WTC11 (cell line): ENCODE measurements around the gene EFHD1.
"Not testable (repeated sequence)": the region's sequence is repeated elsewhere in the genome, so short reads cannot be mapped to it uniquely, and the experiment has no call there.

ENCODE experiments used
- CREB1 ChIP-seq: sonication (generic); formaldehyde crosslinking; IDR thresholded peaks from 2 replicates; pipeline ENCODE4 v1.8.0; 2023; ENCODE audit warnings: mild to moderate bottlenecking, missing genetic modification reagents
- CREM ChIP-seq: sonication (generic); formaldehyde crosslinking; IDR thresholded peaks from 2 replicates; pipeline ENCODE4 v1.8.1; 2022; ENCODE audit warnings: mild to moderate bottlenecking, missing genetic modification reagents, moderate library complexity
- ESRRA ChIP-seq: sonication (generic); formaldehyde crosslinking; IDR thresholded peaks from 2 replicates; pipeline ENCODE4 v1.8.1; 2022; ENCODE audit warnings: mild to moderate bottlenecking, missing genetic modification reagents, borderline replicate concordance
- ETV6 ChIP-seq: sonication (generic); formaldehyde crosslinking; IDR thresholded peaks from 2 replicates; pipeline ENCODE4 v1.8.1; 2022; ENCODE audit warnings: mild to moderate bottlenecking, missing genetic modification reagents
- SP1 ChIP-seq: sonication (generic); formaldehyde crosslinking; conservative IDR thresholded peaks from 2 replicates; pipeline ENCODE4 v1.8.1; 2022; ENCODE audit warnings: missing genetic modification reagents
- TCF7 ChIP-seq: sonication (generic); formaldehyde crosslinking; IDR thresholded peaks from 2 replicates; pipeline ENCODE4 v1.8.0; 2022; ENCODE audit warnings: mild to moderate bottlenecking, low read depth, missing genetic modification reagents, moderate library complexity
- ZBTB21 ChIP-seq: sonication (generic); formaldehyde crosslinking; IDR thresholded peaks from 2 replicates; pipeline ENCODE4 v1.8.1; 2023; ENCODE audit warnings: mild to moderate bottlenecking, missing genetic modification reagents, borderline replicate concordance
- ZNF671 ChIP-seq: fragments of 250-450 bp; sonication (Bioruptor Pico); IDR thresholded peaks from 2 replicates; pipeline ENCODE4 v1.8.0; 2021; ENCODE audit warnings: mild to moderate bottlenecking
- TF ChIP-seq, protein P1 (sequence below): fragments of 200-600 bp; IDR thresholded peaks from 2 replicates; pipeline ENCODE4 v1.8.0; 2022; ENCODE audit warnings: antibody characterized with exemption
- TF ChIP-seq, protein P2 (sequence below): sonication (generic); formaldehyde crosslinking; IDR thresholded peaks from 2 replicates; pipeline ENCODE4 v1.8.0; 2023; ENCODE audit warnings: mild to moderate bottlenecking, missing genetic modification reagents
- TF ChIP-seq, protein P3 (sequence below): sonication (generic); formaldehyde crosslinking; IDR thresholded peaks from 2 replicates; pipeline ENCODE4 v1.8.0; 2023; ENCODE audit warnings: missing genetic modification reagents
- TF ChIP-seq, protein P4 (sequence below): sonication (generic); formaldehyde crosslinking; IDR thresholded peaks from 2 replicates; pipeline ENCODE4 v1.8.0; 2022; ENCODE audit warnings: mild to moderate bottlenecking, missing genetic modification reagents
- TF ChIP-seq, protein P5 (sequence below): sonication (generic); formaldehyde crosslinking; IDR thresholded peaks from 2 replicates; pipeline ENCODE4 v1.8.1; 2022; ENCODE audit warnings: missing genetic modification reagents, borderline replicate concordance
- TF ChIP-seq, protein P6 (sequence below): sonication (generic); formaldehyde crosslinking; IDR thresholded peaks from 2 replicates; pipeline ENCODE4 v1.8.0; 2022; ENCODE audit warnings: mild to moderate bottlenecking, missing genetic modification reagents

DNA sequence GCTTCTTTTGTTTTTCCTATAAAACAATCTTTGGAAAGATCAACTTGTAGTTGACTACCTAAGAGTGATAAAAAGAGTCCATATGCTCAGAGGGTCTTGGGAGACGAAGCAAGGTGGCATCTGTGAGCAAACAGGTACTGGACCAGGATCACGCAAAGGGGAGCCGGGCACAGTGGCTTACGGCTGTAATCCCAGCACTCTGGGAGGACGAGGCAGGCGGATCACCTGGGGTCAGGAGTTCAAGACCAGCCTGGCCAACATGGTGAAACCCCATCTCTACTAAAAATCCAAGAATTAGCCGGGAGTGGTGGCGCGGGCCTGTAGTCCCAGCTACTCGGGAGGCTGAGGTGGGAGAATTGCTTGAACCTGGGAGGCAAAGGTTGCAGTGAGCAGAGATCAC is 2.0 kb downstream of the EFHD1 start:
- TF ChIP-seq, protein P1, sequence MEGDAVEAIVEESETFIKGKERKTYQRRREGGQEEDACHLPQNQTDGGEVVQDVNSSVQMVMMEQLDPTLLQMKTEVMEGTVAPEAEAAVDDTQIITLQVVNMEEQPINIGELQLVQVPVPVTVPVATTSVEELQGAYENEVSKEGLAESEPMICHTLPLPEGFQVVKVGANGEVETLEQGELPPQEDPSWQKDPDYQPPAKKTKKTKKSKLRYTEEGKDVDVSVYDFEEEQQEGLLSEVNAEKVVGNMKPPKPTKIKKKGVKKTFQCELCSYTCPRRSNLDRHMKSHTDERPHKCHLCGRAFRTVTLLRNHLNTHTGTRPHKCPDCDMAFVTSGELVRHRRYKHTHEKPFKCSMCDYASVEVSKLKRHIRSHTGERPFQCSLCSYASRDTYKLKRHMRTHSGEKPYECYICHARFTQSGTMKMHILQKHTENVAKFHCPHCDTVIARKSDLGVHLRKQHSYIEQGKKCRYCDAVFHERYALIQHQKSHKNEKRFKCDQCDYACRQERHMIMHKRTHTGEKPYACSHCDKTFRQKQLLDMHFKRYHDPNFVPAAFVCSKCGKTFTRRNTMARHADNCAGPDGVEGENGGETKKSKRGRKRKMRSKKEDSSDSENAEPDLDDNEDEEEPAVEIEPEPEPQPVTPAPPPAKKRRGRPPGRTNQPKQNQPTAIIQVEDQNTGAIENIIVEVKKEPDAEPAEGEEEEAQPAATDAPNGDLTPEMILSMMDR, result not testable (repeated sequence)
- TF ChIP-seq CREM; TCF7; ZBTB21 (CRISPR knock-in tag); SP1; ETV6; CREB1; ZNF671 (CRISPR knock-in tag); ESRRA: not testable (repeated sequence)
- TF ChIP-seq, protein P2, sequence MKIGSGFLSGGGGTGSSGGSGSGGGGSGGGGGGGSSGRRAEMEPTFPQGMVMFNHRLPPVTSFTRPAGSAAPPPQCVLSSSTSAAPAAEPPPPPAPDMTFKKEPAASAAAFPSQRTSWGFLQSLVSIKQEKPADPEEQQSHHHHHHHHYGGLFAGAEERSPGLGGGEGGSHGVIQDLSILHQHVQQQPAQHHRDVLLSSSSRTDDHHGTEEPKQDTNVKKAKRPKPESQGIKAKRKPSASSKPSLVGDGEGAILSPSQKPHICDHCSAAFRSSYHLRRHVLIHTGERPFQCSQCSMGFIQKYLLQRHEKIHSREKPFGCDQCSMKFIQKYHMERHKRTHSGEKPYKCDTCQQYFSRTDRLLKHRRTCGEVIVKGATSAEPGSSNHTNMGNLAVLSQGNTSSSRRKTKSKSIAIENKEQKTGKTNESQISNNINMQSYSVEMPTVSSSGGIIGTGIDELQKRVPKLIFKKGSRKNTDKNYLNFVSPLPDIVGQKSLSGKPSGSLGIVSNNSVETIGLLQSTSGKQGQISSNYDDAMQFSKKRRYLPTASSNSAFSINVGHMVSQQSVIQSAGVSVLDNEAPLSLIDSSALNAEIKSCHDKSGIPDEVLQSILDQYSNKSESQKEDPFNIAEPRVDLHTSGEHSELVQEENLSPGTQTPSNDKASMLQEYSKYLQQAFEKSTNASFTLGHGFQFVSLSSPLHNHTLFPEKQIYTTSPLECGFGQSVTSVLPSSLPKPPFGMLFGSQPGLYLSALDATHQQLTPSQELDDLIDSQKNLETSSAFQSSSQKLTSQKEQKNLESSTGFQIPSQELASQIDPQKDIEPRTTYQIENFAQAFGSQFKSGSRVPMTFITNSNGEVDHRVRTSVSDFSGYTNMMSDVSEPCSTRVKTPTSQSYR, result not testable (repeated sequence)
- TF ChIP-seq, protein P3, sequence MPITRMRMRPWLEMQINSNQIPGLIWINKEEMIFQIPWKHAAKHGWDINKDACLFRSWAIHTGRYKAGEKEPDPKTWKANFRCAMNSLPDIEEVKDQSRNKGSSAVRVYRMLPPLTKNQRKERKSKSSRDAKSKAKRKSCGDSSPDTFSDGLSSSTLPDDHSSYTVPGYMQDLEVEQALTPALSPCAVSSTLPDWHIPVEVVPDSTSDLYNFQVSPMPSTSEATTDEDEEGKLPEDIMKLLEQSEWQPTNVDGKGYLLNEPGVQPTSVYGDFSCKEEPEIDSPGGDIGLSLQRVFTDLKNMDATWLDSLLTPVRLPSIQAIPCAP (CRISPR knock-in tag), result not testable (repeated sequence)
- TF ChIP-seq, protein P4, sequence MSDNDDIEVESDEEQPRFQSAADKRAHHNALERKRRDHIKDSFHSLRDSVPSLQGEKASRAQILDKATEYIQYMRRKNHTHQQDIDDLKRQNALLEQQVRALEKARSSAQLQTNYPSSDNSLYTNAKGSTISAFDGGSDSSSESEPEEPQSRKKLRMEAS (CRISPR knock-in tag), result not testable (repeated sequence)
- TF ChIP-seq, protein P5, sequence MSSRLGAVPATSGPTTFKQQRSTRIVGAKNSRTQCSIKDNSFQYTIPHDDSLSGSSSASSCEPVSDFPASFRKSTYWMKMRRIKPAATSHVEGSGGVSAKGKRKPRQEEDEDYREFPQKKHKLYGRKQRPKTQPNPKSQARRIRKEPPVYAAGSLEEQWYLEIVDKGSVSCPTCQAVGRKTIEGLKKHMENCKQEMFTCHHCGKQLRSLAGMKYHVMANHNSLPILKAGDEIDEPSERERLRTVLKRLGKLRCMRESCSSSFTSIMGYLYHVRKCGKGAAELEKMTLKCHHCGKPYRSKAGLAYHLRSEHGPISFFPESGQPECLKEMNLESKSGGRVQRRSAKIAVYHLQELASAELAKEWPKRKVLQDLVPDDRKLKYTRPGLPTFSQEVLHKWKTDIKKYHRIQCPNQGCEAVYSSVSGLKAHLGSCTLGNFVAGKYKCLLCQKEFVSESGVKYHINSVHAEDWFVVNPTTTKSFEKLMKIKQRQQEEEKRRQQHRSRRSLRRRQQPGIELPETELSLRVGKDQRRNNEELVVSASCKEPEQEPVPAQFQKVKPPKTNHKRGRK (CRISPR knock-in tag), result not testable (repeated sequence)
- TF ChIP-seq, protein P6, sequence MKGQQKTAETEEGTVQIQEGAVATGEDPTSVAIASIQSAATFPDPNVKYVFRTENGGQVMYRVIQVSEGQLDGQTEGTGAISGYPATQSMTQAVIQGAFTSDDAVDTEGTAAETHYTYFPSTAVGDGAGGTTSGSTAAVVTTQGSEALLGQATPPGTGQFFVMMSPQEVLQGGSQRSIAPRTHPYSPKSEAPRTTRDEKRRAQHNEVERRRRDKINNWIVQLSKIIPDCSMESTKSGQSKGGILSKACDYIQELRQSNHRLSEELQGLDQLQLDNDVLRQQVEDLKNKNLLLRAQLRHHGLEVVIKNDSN (CRISPR knock-in tag), result not testable (repeated sequence)
